H1 (cell line): ENCODE measurements around the gene TADA2B. TPM values are rescaled to one million over a fixed set of nuclear protein-coding genes. Genes with fewer than 3 reads are reported as not detected.

ENCODE experiments used
- CTCF ChIA-PET: fragments of 300-600 bp; sonication (Branson Sonifier 250); formaldehyde crosslinking; loops from one replicate; lab custom pipeline; 2021; ENCODE audit not compliant: partially characterized antibody; lab: Charles Lee
- POLR2A ChIA-PET: fragments of 300-600 bp; sonication (Branson Sonifier 250); formaldehyde crosslinking; loops from one replicate; lab custom pipeline; 2021; ENCODE audit warnings: inconsistent platforms; ENCODE audit not compliant: partially characterized antibody; lab: Charles Lee
- DNase-seq, 2 experiments: peaks; one replicate each; pipeline versions ENCODE4 v3.0.0 to v3.0.0-alpha.2; 2010 to 2022; ENCODE audit warnings: low spot score in 2 of 2, low read depth in 1 of 2, mixed read lengths in 1 of 2
- FAIRE-seq: peaks from 2 replicates; lab custom pipeline; 2011; peaks lifted over from hg19 to GRCh38; lab: Jason Lieb, UNC
- H2AFZ ChIP-seq: 2 replicates; pipeline ENCODE4 v1.8.1; 2012; ENCODE audit warnings: low read length, inconsistent platforms
- H2AK5ac ChIP-seq: 2 replicates; pipeline ENCODE4 v1.6.1; 2013; ENCODE audit warnings: low read depth, low read length
- H2BK120ac ChIP-seq: replicated peaks from 2 replicates; pipeline ENCODE3; 2013; ENCODE audit warnings: low read depth, low read length, inconsistent platforms
- H2BK12ac ChIP-seq: 2 replicates; pipeline ENCODE4 v1.6.1; 2013; ENCODE audit warnings: low read depth, low read length
- H2BK15ac ChIP-seq: 2 replicates; pipeline ENCODE4 v1.6.1; 2013; ENCODE audit warnings: low read length
- H2BK20ac ChIP-seq: 2 replicates; pipeline ENCODE4 v1.6.1; 2013; ENCODE audit warnings: low read length
- H2BK5ac ChIP-seq: 2 replicates; pipeline ENCODE4 v1.6.1; 2013; ENCODE audit warnings: low read depth, low read length
- H3K14ac ChIP-seq: 2 replicates; pipeline ENCODE4 v1.6.1; 2013; ENCODE audit warnings: inconsistent platforms; ENCODE audit not compliant: insufficient read length
- H3K18ac ChIP-seq: 2 replicates; pipeline ENCODE4 v1.6.1; 2013; ENCODE audit warnings: low read length; ENCODE audit errors: extremely low read depth
- H3K23ac ChIP-seq: 2 replicates; pipeline ENCODE4 v1.6.1; 2013; ENCODE audit warnings: inconsistent platforms; ENCODE audit not compliant: insufficient read length
- H3K23me2 ChIP-seq: 2 replicates; pipeline ENCODE4 v1.6.1; 2013; ENCODE audit warnings: low read depth, low read length
- H3K27ac ChIP-seq: 2 replicates; pipeline ENCODE4 v1.6.1; 2011; ENCODE audit warnings: low read depth, low read length, inconsistent platforms
- H3K27me3 ChIP-seq, 4 experiments: replicated peaks in 1 of 4; 1 replicate in 1 of 4; 2 replicates in 3 of 4; pipeline versions ENCODE4 v1.6.1 to v1.8.1; 2011 to 2013; ENCODE audit warnings: low read length in 3 of 4, mild to moderate bottlenecking in 3 of 4, inconsistent platforms in 2 of 4, mixed read lengths in 2 of 4, moderate library complexity in 1 of 4; ENCODE audit not compliant: control insufficient read depth in 3 of 4, insufficient read depth in 3 of 4; ENCODE audit errors: extremely low read depth in 1 of 4
- H3K36me3 ChIP-seq, 4 experiments: 2 replicates each; pipeline versions ENCODE4 v1.6.1 to v1.8.1; 2011 to 2013; ENCODE audit warnings: mild to moderate bottlenecking in 4 of 4, low read length in 3 of 4, moderate library complexity in 2 of 4, control low read depth in 1 of 4, inconsistent platforms in 1 of 4; ENCODE audit not compliant: insufficient read depth in 4 of 4, control insufficient read depth in 2 of 4
- H3K4ac ChIP-seq: replicated peaks from 2 replicates; pipeline ENCODE3; 2013; ENCODE audit warnings: low read length, low read depth, mixed read lengths, inconsistent platforms; ENCODE audit not compliant: insufficient read length
- H3K4me1 ChIP-seq, 4 experiments: replicated peaks in 1 of 4; 1 replicate in 1 of 4; 2 replicates in 3 of 4; pipeline versions ENCODE4 v1.6.1 to v1.8.1; 2011 to 2013; ENCODE audit warnings: low read length in 3 of 4, inconsistent platforms in 2 of 4, mixed read lengths in 1 of 4; ENCODE audit not compliant: insufficient read depth in 4 of 4, control insufficient read depth in 3 of 4
- H3K4me2 ChIP-seq, 2 experiments: 2 replicates each; pipeline versions ENCODE4 v1.6.1 to v1.8.1; 2011 to 2013; ENCODE audit warnings: low read depth in 2 of 2, low read length in 2 of 2, control low read depth in 1 of 2, inconsistent platforms in 1 of 2, mild to moderate bottlenecking in 1 of 2; ENCODE audit not compliant: insufficient read depth in 1 of 2
- H3K4me3 ChIP-seq, 4 experiments: fragments of 200-600, 300-600 bp in 1 of 4; sonication (generic), shearing (Covaris generic), sonication (Bioruptor Twin) in 1 of 4; 2 replicates each; pipeline versions ENCODE4 v1.5.1 to v1.8.1; 2011 to 2016; ENCODE audit warnings: low read length in 4 of 4, low read depth in 3 of 4, control low read depth in 2 of 4, inconsistent platforms in 2 of 4, mild to moderate bottlenecking in 2 of 4, mixed read lengths in 1 of 4, moderate library complexity in 1 of 4; ENCODE audit not compliant: insufficient read depth in 2 of 4; ENCODE audit errors: extremely low read depth in 1 of 4
- H3K56ac ChIP-seq: replicated peaks from 2 replicates; pipeline ENCODE3; 2013; ENCODE audit warnings: low read depth, mild to moderate bottlenecking, mixed read lengths, low read length, inconsistent platforms; ENCODE audit not compliant: insufficient read length
- H3K79me1 ChIP-seq: 2 replicates; pipeline ENCODE4 v1.6.1; 2013; ENCODE audit warnings: low read depth, low read length, control low read depth
- H3K79me2 ChIP-seq, 2 experiments: 2 replicates each; pipeline versions ENCODE4 v1.6.1 to v1.8.1; 2012 to 2013; ENCODE audit warnings: low read length in 2 of 2, mild to moderate bottlenecking in 2 of 2, inconsistent platforms in 1 of 2; ENCODE audit not compliant: insufficient read depth in 2 of 2, control insufficient read depth in 1 of 2
- H3K9ac ChIP-seq, 4 experiments: replicated peaks in 1 of 4; 1 replicate in 1 of 4; 2 replicates in 3 of 4; pipeline versions ENCODE4 v1.6.1 to v1.8.1; 2011 to 2013; ENCODE audit warnings: low read depth in 3 of 4, low read length in 3 of 4, control low read depth in 2 of 4, mild to moderate bottlenecking in 2 of 4, moderate library complexity in 2 of 4, inconsistent platforms in 1 of 4; ENCODE audit errors: extremely low read depth in 1 of 4
- H3K9me3 ChIP-seq, 2 experiments: 2 replicates each; pipeline versions ENCODE4 v1.6.1 to v1.8.1; 2012 to 2013; ENCODE audit warnings: mild to moderate bottlenecking in 2 of 2, moderate library complexity in 2 of 2, control low read depth in 1 of 2, inconsistent platforms in 1 of 2, low read depth in 1 of 2, low read length in 1 of 2, mixed read lengths in 1 of 2; ENCODE audit not compliant: insufficient read depth in 2 of 2
- H4K20me1 ChIP-seq, 2 experiments: replicated peaks in 1 of 2; 2 replicates each; pipeline versions ENCODE3 to v1.8.1; 2011 to 2013; ENCODE audit warnings: inconsistent platforms in 2 of 2, low read length in 2 of 2, mild to moderate bottlenecking in 1 of 2; ENCODE audit not compliant: insufficient read depth in 2 of 2, control insufficient read depth in 1 of 2
- H4K5ac ChIP-seq: 2 replicates; pipeline ENCODE4 v1.6.1; 2013; ENCODE audit warnings: low read length, low read depth, mixed read lengths, inconsistent platforms; ENCODE audit not compliant: insufficient read length
- H4K8ac ChIP-seq: 2 replicates; pipeline ENCODE4 v1.8.0; 2013; ENCODE audit warnings: mild to moderate bottlenecking, moderate library complexity, low read length, inconsistent platforms; ENCODE audit not compliant: insufficient read depth; ENCODE audit errors: extremely low read depth
- H4K91ac ChIP-seq: replicated peaks from 2 replicates; pipeline ENCODE3; 2013; ENCODE audit warnings: low read length, mixed read lengths, inconsistent platforms; ENCODE audit not compliant: insufficient read length
- ASH2L ChIP-seq: fragments of 200-600, 300-600 bp; sonication (generic); IDR thresholded peaks from one replicate; pipeline ENCODE4 v1.7.1; 2017; ENCODE audit warnings: low read length
- ATF3 ChIP-seq: IDR thresholded peaks from 2 replicates; pipeline ENCODE4 v1.6.1; 2011; ENCODE audit warnings: low read depth, mild to moderate bottlenecking, low read length; ENCODE audit not compliant: insufficient read depth
- CBX5 ChIP-seq: fragments of 300-800, 300-1000 bp; sonication (generic); IDR thresholded peaks from 2 replicates; pipeline ENCODE4 v1.7.1; 2016; ENCODE audit warnings: antibody characterized with exemption, low read length, low read depth
- CBX8 ChIP-seq: fragments of 300-800, 300-1000 bp; sonication (generic); IDR thresholded peaks from 2 replicates; pipeline ENCODE4 v1.7.1; 2016; ENCODE audit warnings: low read depth, low read length, borderline replicate concordance
- CHD2 ChIP-seq: IDR thresholded peaks from 2 replicates; pipeline ENCODE4 v1.6.1; 2012; ENCODE audit warnings: low read length, improper control_type of control experiment
- EGR1 ChIP-seq: IDR thresholded peaks from 2 replicates; pipeline ENCODE4 v1.6.1; 2011; ENCODE audit warnings: low read depth, low read length, borderline replicate concordance
- HDAC6 ChIP-seq: IDR thresholded peaks from one replicate; pipeline ENCODE4 v1.7.1; 2012; ENCODE audit warnings: low read depth, mild to moderate bottlenecking, inconsistent platforms, low read length, moderate library complexity
- POU5F1 ChIP-seq: IDR thresholded peaks from 2 replicates; pipeline ENCODE4 v1.6.1; 2011; ENCODE audit warnings: low read depth, mild to moderate bottlenecking, low read length, moderate library complexity
- SAP30 ChIP-seq: fragments of 300-600 bp; sonication (generic); IDR thresholded peaks from 2 replicates; pipeline ENCODE4 v1.7.1; 2012; ENCODE audit warnings: low read length, moderate library complexity, mild to moderate bottlenecking, inconsistent platforms; ENCODE audit not compliant: insufficient read depth, insufficient replicate concordance
- SP2 ChIP-seq: IDR thresholded peaks from 2 replicates; pipeline ENCODE4 v1.6.1; 2012; ENCODE audit warnings: mild to moderate bottlenecking, low read length, inconsistent platforms
- SRF ChIP-seq: IDR thresholded peaks from 2 replicates; pipeline ENCODE4 v1.6.1; 2011; ENCODE audit warnings: mild to moderate bottlenecking, low read depth, low read length, moderate library complexity
- SUZ12 ChIP-seq: fragments of 200-600 bp; sonication (generic); IDR thresholded peaks from 2 replicates; pipeline ENCODE4 v1.6.1; 2012; ENCODE audit warnings: mild to moderate bottlenecking, inconsistent platforms, low read length, moderate library complexity, mixed read lengths
- TEAD4 ChIP-seq: IDR thresholded peaks from 2 replicates; pipeline ENCODE4 v1.6.1; 2012; ENCODE audit warnings: low read depth, low read length, inconsistent platforms, mixed read lengths
- WGBS, 2 experiments: shearing (Covaris generic) in 1 of 2; methylation state at CpG; one replicate each; pipeline versions ENCODE4 v1.1.6 to v1.1.7; 2013 to 2015; ENCODE audit warnings: low lambda C conversion rate in 2 of 2, mixed read lengths in 2 of 2, inconsistent platforms in 1 of 2, low coverage in 1 of 2, missing lambda C conversion rate in 1 of 2; ENCODE audit not compliant: insufficient replicate concordance in 2 of 2, insufficient coverage in 1 of 2, insufficient read length in 1 of 2; ENCODE audit errors: extremely low coverage in 1 of 2, missing lambda C conversion rate in 1 of 2; 5-methylcytosine and 5-hydroxymethylcytosine counted together
- polyA plus RNA-seq, 7 experiments: library from polyadenylated mRNA; depleted of rRNA in 3 of 7; stranded (reverse) in 5 of 7; unstranded in 2 of 7; fragments of >200 nt in 5 of 7; fragments of 200-250 nt in 2 of 7; gene quantifications; 1 replicate in 5 of 7; 2 replicates in 1 of 7; 4 replicates in 1 of 7; pipeline versions ENCODE4 v1.2.1 to v1.2.3, GENCODE V29; 2011 to 2013; ENCODE audit warnings: missing spikeins in 2 of 7, mixed read lengths in 2 of 7
- total RNA-seq: library from RNA; stranded (reverse); fragmentation: NEBNext Ultra II Directional; extraction: Animal tissue kit (Norgen Biotek cat#: 25700); gene quantifications from 2 replicates; pipeline ENCODE4 v1.2.1, GENCODE V29; 2021

Gene TADA2B
- total and polyA plus RNA-seq, 2 of the 8 experiments (the other 6 are each of a cell fraction or from before 2014, with no cell fraction given): 5.7 to 12.1 TPM

GRCh38 chr4:7021930-7022664 lies 21.1 kb upstream of the TADA2B start:
- H2BK20ac ChIP-seq: no peak overlapping the region
- FAIRE-seq: no peak
- peaks cover 4% of the 10 kb centered on the region for H3K79me1 ChIP-seq
- no peak overlapping the region for H2AFZ ChIP-seq
- no peaks in the 10 kb centered on the region for H3K79me2 ChIP-seq
- H2AK5ac ChIP-seq: 0 out of 2 replicates have a peak overlapping the region, but pooled peaks have one; percentile 40
- DNase-seq: no peak
- ChIA-PET POLR2A (no interaction called here), CTCF (interaction anchor here (1.6 kb wide), 1 partner anchor 49 kb away, joined by 5 read pairs; no protein-coding TSS in a partner anchor)
- no peak overlapping the region for H4K5ac ChIP-seq
- H3K9ac ChIP-seq: no peak overlapping the region
- H2BK120ac ChIP-seq: no peak overlapping the region
- H3K18ac ChIP-seq: no peak overlapping the region
- peaks cover under 1% of the 10 kb centered on the region; the same call in 1 of the 2 replicates for H3K23me2 ChIP-seq
- no peak overlapping the region for H3K27ac ChIP-seq
- no peaks in the 10 kb centered on the region for H3K27me3 ChIP-seq
- H3K14ac ChIP-seq: no peak overlapping the region
- H3K56ac ChIP-seq: no peak overlapping the region
- H2BK5ac ChIP-seq: peak overlapping the region; percentile 39; the same call in 1 of the 2 replicates
- no peak overlapping the region for H3K4me3 ChIP-seq
- H4K8ac ChIP-seq: no peak overlapping the region
- no peak overlapping the region for H4K91ac ChIP-seq
- no peaks in the 10 kb centered on the region for H3K9me3 ChIP-seq
- no peaks in the 10 kb centered on the region; a peak in 1 of 7 replicates for H3K4me1 ChIP-seq
- H2BK15ac ChIP-seq: no peak overlapping the region
- H3K36me3 ChIP-seq: peaks cover 0 to 23% (median 6%) of the 10 kb centered on the region in 4 experiments; a peak in 6 of 8 replicates
- WGBS, 2 experiments: 93% methylated on average over 13 of the region's 13 CpGs; no CpG with 5 or more reads in 1 of the 2 experiments
- H3K23ac ChIP-seq: no peak overlapping the region
- H2BK12ac ChIP-seq: no peak overlapping the region
- H4K20me1 ChIP-seq: peaks cover 6 to 24% of the 10 kb centered on the region in 2 experiments
- no peak overlapping the region for H3K4ac ChIP-seq
- H3K4me2 ChIP-seq: no peak overlapping the region
- TF ChIP-seq ATF3 (no peak), TEAD4 (no peak), SAP30 (no peak), EGR1 (no peak), CBX8 (no peak), HDAC6 (no peak), ASH2L (no peak), CHD2 (no peak), SRF (no peak), POU5F1 (no peak), SUZ12 (no peak), CBX5 (no peak), SP2 (no peak)
